A549 (cell line): ENCODE measurements around the gene RAD51B. TPM values are rescaled to one million over a fixed set of nuclear protein-coding genes. Genes with fewer than 3 reads are reported as not detected.
A peak's percentile ranks its signal among the peaks of the same experiment; 100 is the strongest.

Source experiments
- ATAC-seq, 2 experiments: fragments of 200-7000 bp in 1 of 2; fragments of >200 bp in 1 of 2; cut with Nextera tagmentation in 1 of 2; cut with Tn5 transposase in 1 of 2; 3 replicates each; pipeline versions ENCODE4 v1.8.0 to v1.9.1; 2018 to 2020; ENCODE audit warnings: mild to moderate bottlenecking in 1 of 2, moderate library complexity in 1 of 2
- CTCF ChIA-PET: fragments of 300-600 bp; sonication (Branson Sonifier 250); formaldehyde crosslinking; extraction: SDS; loops from one replicate; lab custom pipeline; 2021; ENCODE audit warnings: antibody characterized with exemption, inconsistent platforms; lab: Yijun Ruan, JAX
- POLR2A ChIA-PET: fragments of 350-600 bp; formaldehyde crosslinking; extraction: SDS; loops from one replicate; lab custom pipeline; 2021; ENCODE audit warnings: antibody characterized with exemption, inconsistent platforms; lab: Yijun Ruan, JAX
- DNase-seq, 2 experiments: peaks; one replicate each; pipeline versions ENCODE4 v3.0.0 to v3.0.0-alpha.2; 2011 to 2016; ENCODE audit warnings: low read depth in 1 of 2, low spot score in 1 of 2
- FAIRE-seq: peaks from 2 replicates; lab custom pipeline; 2011; peaks lifted over from hg19 to GRCh38; lab: Jason Lieb, UNC
- H3K27ac ChIP-seq, 2 experiments: fragments of >200 bp; sonication (Bioruptor Twin); formaldehyde crosslinking; 3 replicates each; pipeline ENCODE4 v1.5.1; 2016 to 2017
- H3K4me1 ChIP-seq: fragments of >200 bp; sonication (Bioruptor Twin); formaldehyde crosslinking; 3 replicates; pipeline ENCODE4 v1.6.1; 2016
- H3K4me2 ChIP-seq: fragments of >200 bp; sonication (Bioruptor Twin); formaldehyde crosslinking; 3 replicates; pipeline ENCODE4 v1.6.1; 2016
- H3K4me3 ChIP-seq: fragments of >200 bp; sonication (Bioruptor Twin); formaldehyde crosslinking; 3 replicates; pipeline ENCODE4 v1.5.1; 2016
- H3K9me3 ChIP-seq: fragments of >200 bp; sonication (Bioruptor Twin); formaldehyde crosslinking; 3 replicates; pipeline ENCODE4 v1.6.1; 2016
- CBX2 ChIP-seq: fragments of 200-600 bp; sonication (generic); IDR thresholded peaks from 2 replicates; pipeline ENCODE4 v1.6.1; 2016; ENCODE audit warnings: low read depth, mild to moderate bottlenecking, borderline replicate concordance
- CEBPB ChIP-seq, 2 experiments: fragments of >200 bp in 1 of 2; sonication (Bioruptor Twin) in 1 of 2; formaldehyde crosslinking in 1 of 2; IDR thresholded peaks; 2 replicates each; pipeline ENCODE4 v1.6.1; 2012 to 2016
- CHD2 ChIP-seq: fragments of 150-350 bp; IDR thresholded peaks from 2 replicates; pipeline ENCODE4 v1.6.1; 2014; ENCODE audit warnings: low read length; ENCODE audit not compliant: partially characterized antibody
- CHD4 ChIP-seq: fragments of 200-600 bp; sonication (generic); IDR thresholded peaks from 2 replicates; pipeline ENCODE4 v1.6.1; 2016; ENCODE audit warnings: antibody characterized with exemption, mild to moderate bottlenecking, borderline replicate concordance
- EHMT2 ChIP-seq: fragments of 200-600 bp; sonication (generic); IDR thresholded peaks from 2 replicates; pipeline ENCODE4 v1.6.1; 2016; ENCODE audit warnings: antibody characterized with exemption, low read depth, mild to moderate bottlenecking, moderate library complexity
- EP300 ChIP-seq, 2 experiments: fragments of >200 bp; sonication (Bioruptor Twin); formaldehyde crosslinking; IDR thresholded peaks; 2 replicates in 1 of 2; 3 replicates in 1 of 2; pipeline ENCODE4 v1.6.1; 2016 to 2017
- ESRRA ChIP-seq: fragments of 150-350 bp; IDR thresholded peaks from 2 replicates; pipeline ENCODE4 v1.6.1; 2014; ENCODE audit warnings: mild to moderate bottlenecking, low read length, borderline replicate concordance
- FOSL2 ChIP-seq, 2 experiments: fragments of 450-650 bp in 1 of 2; fragments of >200 bp in 1 of 2; sonication (Bioruptor Twin) in 1 of 2; formaldehyde crosslinking; IDR thresholded peaks; 2 replicates each; pipeline versions ENCODE4 v1.5.0 to v1.6.1; 2016 to 2020; ENCODE audit warnings: mild to moderate bottlenecking in 1 of 2, moderate library complexity in 1 of 2
- GATA3 ChIP-seq: IDR thresholded peaks from 2 replicates; pipeline ENCODE4 v1.6.1; 2012; ENCODE audit warnings: borderline replicate concordance
- HOXB13 ChIP-seq: fragments of 250-450 bp; sonication (Bioruptor Pico); IDR thresholded peaks from 2 replicates; pipeline ENCODE4 v1.5.0; 2020; ENCODE audit warnings: low read depth, mild to moderate bottlenecking, moderate library complexity
- HOXB5 ChIP-seq: fragments of 250-450 bp; sonication (Bioruptor Pico); IDR thresholded peaks from 2 replicates; pipeline ENCODE4 v1.5.0; 2020; ENCODE audit warnings: mild to moderate bottlenecking, moderate library complexity
- JUNB ChIP-seq: fragments of >200 bp; sonication (Bioruptor Twin); formaldehyde crosslinking; IDR thresholded peaks from 2 replicates; pipeline ENCODE4 v1.6.1; 2016
- MYC ChIP-seq: IDR thresholded peaks from 2 replicates; pipeline ENCODE4 v1.6.1; 2012; ENCODE audit warnings: mild to moderate bottlenecking, inconsistent platforms, low read length, improper control_type of control experiment, borderline replicate concordance
- NPAS2 ChIP-seq: fragments of 250-450 bp; sonication (Bioruptor Pico); IDR thresholded peaks from 2 replicates; pipeline ENCODE4 v1.8.0; 2022; ENCODE audit warnings: mild to moderate bottlenecking, moderate library complexity, borderline replicate concordance
- POLR2A ChIP-seq: IDR thresholded peaks from 2 replicates; pipeline ENCODE4 v1.6.1; 2012; ENCODE audit warnings: mild to moderate bottlenecking, low read length
- POLR2AphosphoS2 ChIP-seq: conservative IDR thresholded peaks from 2 replicates; pipeline ENCODE4 v1.6.1; 2012; ENCODE audit warnings: low read length, improper control_type of control experiment, inconsistent platforms
- RAD21 ChIP-seq, 2 experiments: fragments of >200 bp in 1 of 2; sonication (Bioruptor Twin) in 1 of 2; formaldehyde crosslinking in 1 of 2; IDR thresholded peaks in 1 of 2; conservative IDR thresholded peaks in 1 of 2; 2 replicates in 1 of 2; 3 replicates in 1 of 2; pipeline ENCODE4 v1.6.1; 2012 to 2018; ENCODE audit warnings: inconsistent platforms in 1 of 2
- RARB ChIP-seq: fragments of 250-450 bp; sonication (Bioruptor Pico); IDR thresholded peaks from 2 replicates; pipeline ENCODE4 v1.8.0; 2021; ENCODE audit warnings: mild to moderate bottlenecking, moderate library complexity
- RNF2 ChIP-seq: fragments of 200-600 bp; sonication (generic); IDR thresholded peaks from 2 replicates; pipeline ENCODE4 v1.6.1; 2016; ENCODE audit warnings: low read depth, mild to moderate bottlenecking, antibody characterized with exemption, moderate library complexity, borderline replicate concordance
- SMC3 ChIP-seq: fragments of >200 bp; sonication (Bioruptor Twin); formaldehyde crosslinking; IDR thresholded peaks from 3 replicates; pipeline ENCODE4 v1.6.1; 2018; ENCODE audit warnings: inconsistent platforms
- ZC3H11A ChIP-seq: fragments of 450-650 bp; IDR thresholded peaks from 2 replicates; pipeline ENCODE4 v1.6.1; 2014; ENCODE audit warnings: antibody characterized with exemption, mild to moderate bottlenecking
- ZSCAN20 ChIP-seq: fragments of 250-450 bp; sonication (Bioruptor Pico); IDR thresholded peaks from 2 replicates; pipeline ENCODE4 v1.8.0; 2022; ENCODE audit warnings: mild to moderate bottlenecking, moderate library complexity
- WGBS: methylation state at CpG from one replicate; pipeline ENCODE4 v1.1.6; 2017; ENCODE audit errors: missing lambda C conversion rate; 5-methylcytosine and 5-hydroxymethylcytosine counted together
- polyA plus RNA-seq, 4 experiments: library from polyadenylated mRNA; depleted of rRNA in 3 of 4; stranded (reverse); fragments of >200 nt; fragmentation: RNase III in 1 of 4; extraction: RNeasy Plus Mini Kit Qiagen cat#74134 plus additional on column Dnase treatment in 1 of 4; gene quantifications; 2 replicates in 3 of 4; 3 replicates in 1 of 4; pipeline ENCODE4 v1.2.3, GENCODE V29; 2011 to 2017
- TF ChIP-seq, protein P1 (sequence below): fragments of >200 bp; sonication (Bioruptor Twin); formaldehyde crosslinking; IDR thresholded peaks from 2 replicates; pipeline ENCODE4 v1.6.1; 2016
- TF ChIP-seq, protein P2 (sequence below): fragments of >200 bp; sonication (Bioruptor Twin); formaldehyde crosslinking; IDR thresholded peaks from 3 replicates; pipeline ENCODE4 v1.6.1; 2016

Gene RAD51B
- polyA plus RNA-seq, 2 of the 4 experiments (the other 2 are of a cell fraction): 7.2 to 10.8 TPM

DNA sequence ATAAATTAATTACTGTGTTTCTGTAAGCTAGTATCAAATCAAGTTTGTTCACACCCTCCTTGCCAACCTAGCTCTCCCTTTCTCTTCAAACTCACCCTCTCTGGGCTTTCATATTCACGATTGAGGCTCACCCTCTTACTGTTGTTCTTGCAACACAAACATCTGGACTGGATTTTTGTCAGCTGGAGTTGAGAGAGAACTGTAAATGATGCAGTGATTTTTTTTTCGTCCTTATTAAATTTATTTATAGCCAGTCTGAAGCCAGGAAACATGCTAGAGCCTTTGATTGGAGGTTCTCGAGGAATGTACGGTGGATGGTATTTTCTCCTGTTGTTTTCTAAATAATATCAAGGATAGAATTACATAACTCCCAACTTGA is 488.2 kb downstream of the RAD51B start:
- Histone ChIP-seq H3K4me2 (no peak overlapping the region), H3K9me3 (no peaks in the 10 kb centered on the region), H3K27ac (peak overlapping the region in 1 of 2 experiments; percentile 19; a peak in 2 of 6 replicates), H3K4me1 (no peaks in the 10 kb centered on the region), H3K4me3 (no peak overlapping the region)
- 92% methylated on average over 4 of the region's 4 CpGs for WGBS
- TF ChIP-seq EHMT2 (no peak), CEBPB (IDR thresholded peaks at IDR 0.05) (no peak), ZC3H11A (no peak), EP300 (IDR thresholded peaks at IDR 0.05) (no peak), NPAS2 (CRISPR knock-in tag) (no peak), GATA3 (no peak), HOXB13 (CRISPR knock-in tag) (no peak), RAD21 (conservative IDR thresholded peaks at IDR 0.05 in 1 of 2, IDR thresholded peaks at IDR 0.05 in 1 of 2) (no peak), POLR2A (no peak), RNF2 (no peak), FOSL2 (IDR thresholded peaks at IDR 0.05) (no peak), FOSL2 (CRISPR knock-in tag; IDR thresholded peaks at IDR 0.05) (no peak), SMC3 (no peak), CHD2 (no peak), CBX2 (no peak), POLR2AphosphoS2 (no peak), JUNB (no peak), HOXB5 (CRISPR knock-in tag) (no peak), ZSCAN20 (no peak)
- TF ChIP-seq, protein P1, sequence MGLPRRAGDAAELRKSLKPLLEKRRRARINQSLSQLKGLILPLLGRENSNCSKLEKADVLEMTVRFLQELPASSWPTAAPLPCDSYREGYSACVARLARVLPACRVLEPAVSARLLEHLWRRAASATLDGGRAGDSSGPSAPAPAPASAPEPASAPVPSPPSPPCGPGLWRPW: no peak
- TF ChIP-seq, protein P2, sequence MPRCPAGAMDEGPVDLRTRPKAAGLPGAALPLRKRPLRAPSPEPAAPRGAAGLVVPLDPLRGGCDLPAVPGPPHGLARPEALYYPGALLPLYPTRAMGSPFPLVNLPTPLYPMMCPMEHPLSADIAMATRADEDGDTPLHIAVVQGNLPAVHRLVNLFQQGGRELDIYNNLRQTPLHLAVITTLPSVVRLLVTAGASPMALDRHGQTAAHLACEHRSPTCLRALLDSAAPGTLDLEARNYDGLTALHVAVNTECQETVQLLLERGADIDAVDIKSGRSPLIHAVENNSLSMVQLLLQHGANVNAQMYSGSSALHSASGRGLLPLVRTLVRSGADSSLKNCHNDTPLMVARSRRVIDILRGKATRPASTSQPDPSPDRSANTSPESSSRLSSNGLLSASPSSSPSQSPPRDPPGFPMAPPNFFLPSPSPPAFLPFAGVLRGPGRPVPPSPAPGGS: no peak
- ATAC-seq (no peak), DNase-seq (no peak), FAIRE-seq (no peak)
- ChIA-PET CTCF (interaction anchor here (0.6 to 1.6 kb wide), 2 partner anchors 8 to 830 kb away, joined by 3 to 6 read pairs; no protein-coding TSS in a partner anchor), POLR2A (no interaction called here)

DNA sequence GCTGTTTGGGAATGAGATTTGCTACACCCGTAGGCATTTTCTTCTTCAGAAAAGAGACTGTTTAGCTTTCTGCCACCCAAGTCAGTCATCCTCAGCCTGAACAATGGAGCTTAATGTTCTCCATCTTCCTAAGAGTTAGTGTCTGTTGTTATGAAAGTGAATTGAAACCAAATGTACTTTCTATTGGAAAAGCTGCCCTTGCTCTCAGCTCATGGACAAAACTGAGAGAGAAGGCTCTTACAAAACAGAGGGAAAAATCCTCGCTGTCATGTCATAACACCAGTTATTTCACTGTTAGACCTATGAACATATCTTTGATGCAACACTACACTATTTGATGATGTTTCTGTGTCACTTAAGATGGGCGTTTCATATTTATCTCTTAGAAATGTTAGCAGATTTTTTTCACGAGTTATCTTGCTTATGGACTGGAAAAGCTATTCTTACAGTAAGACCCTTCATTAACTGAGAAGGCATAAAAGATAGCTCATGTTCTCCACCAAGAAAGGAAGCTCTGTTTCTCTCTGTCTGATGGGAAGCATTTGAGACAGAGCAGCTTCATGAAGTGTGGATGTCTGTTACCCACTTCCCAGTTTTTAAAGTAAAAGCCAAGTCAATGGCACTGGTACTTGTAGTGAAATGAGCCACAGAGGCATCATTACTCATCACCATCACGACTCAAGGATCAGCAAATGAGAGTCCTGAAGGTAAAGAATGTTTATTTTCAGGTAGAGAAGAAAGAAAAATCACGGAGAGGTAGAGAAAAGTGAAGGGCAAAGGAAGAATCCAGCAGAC is 489.3 kb downstream of the RAD51B start:
- H3K9me3 ChIP-seq: no peaks in the 10 kb centered on the region
- no peak overlapping the region for H3K4me3 ChIP-seq
- ATAC-seq (no peak), FAIRE-seq (no peak), DNase-seq (no peak)
- no peak overlapping the region for H3K4me2 ChIP-seq
- TF ChIP-seq CHD4 (no peak), ESRRA (no peak), MYC (no peak), RARB (CRISPR knock-in tag) (no peak)
- TF ChIP-seq, protein P1: no peak
- WGBS: 77% methylated on average over 6 of the region's 6 CpGs
- H3K27ac ChIP-seq: peak overlapping the region in 1 of 2 experiments; percentile 29; a peak in 1 of 6 replicates
- no peaks in the 10 kb centered on the region for H3K4me1 ChIP-seq
- ChIA-PET POLR2A (no interaction called here), CTCF (interaction anchor here (1.0 to 1.6 kb wide), 2 partner anchors 9 to 11 kb away, joined by 5 to 6 read pairs; no protein-coding TSS in a partner anchor)
